Psoas muscle (tissue), 8 donors: ENCODE measurements around the gene EHD1. TPM values are rescaled to one million over a fixed set of nuclear protein-coding genes. Genes with fewer than 3 reads are reported as not detected.
"Not testable (repeated sequence)": the region's sequence is repeated elsewhere in the genome, so short reads cannot be mapped to it uniquely, and the experiment has no call there.

Experiments
- ATAC-seq, 4 donors: fragments of 200-7000 bp; cut with Tn5 transposase; one replicate each; pipeline ENCODE4 v1.9.1; 2020; ENCODE audit warnings: moderate library complexity in 3 of 4, mild to moderate bottlenecking in 2 of 4
- DNase-seq, 2 donors: peaks; one replicate each; pipeline ENCODE4 v3.0.0-alpha.2; 2020
- H3K27ac ChIP-seq: fragments of 200-600 bp; one replicate; pipeline ENCODE4 v1.8.0; 2022
- H3K27me3 ChIP-seq, 3 donors: fragments of 200-600 bp in 1 of 3; one replicate each; pipeline versions ENCODE4 v1.6.1 to v1.8.0; 2013 to 2022; ENCODE audit warnings: low read length in 2 of 3, mild to moderate bottlenecking in 2 of 3, moderate library complexity in 1 of 3; ENCODE audit not compliant: insufficient read depth in 3 of 3
- H3K36me3 ChIP-seq, 2 donors: fragments of 200-600 bp in 1 of 2; one replicate each; pipeline versions ENCODE4 v1.6.1 to v1.8.0; 2013 to 2022; ENCODE audit warnings: low read depth in 1 of 2, mild to moderate bottlenecking in 1 of 2, moderate library complexity in 1 of 2; ENCODE audit not compliant: insufficient read depth in 1 of 2
- H3K4me1 ChIP-seq: fragments of 200-600 bp; one replicate; pipeline ENCODE4 v1.8.0; 2022
- H3K4me3 ChIP-seq: fragments of 200-600 bp; one replicate; pipeline ENCODE4 v1.8.0; 2022; ENCODE audit warnings: mild to moderate bottlenecking
- H3K9me3 ChIP-seq: fragments of 200-600 bp; one replicate; pipeline ENCODE4 v1.8.0; 2022
- WGBS, 3 donors: extraction: QIAGEN DNeasy Blood & Tissue Kit; methylation state at CpG; one replicate each; pipeline versions ENCODE4 v1.1.6 to v1.1.7; 2013; 5-methylcytosine and 5-hydroxymethylcytosine counted together
- intact Hi-C, 2 donors: fragments of 100-400 bp; cut with DNase I; formaldehyde crosslinking; loops; one replicate each; pipeline versions ENCODE4 v1.11.0 to v1.14.2; 2022
- polyA plus RNA-seq, 3 donors: library from polyadenylated mRNA; stranded (reverse); fragments of 200-250 nt; gene quantifications; one replicate each; pipeline ENCODE4 v1.2.3, GENCODE V29; 2013
- total RNA-seq, 4 donors: library from RNA; stranded (reverse); fragmentation: NEBNext Ultra II Directional in 2 of 4; extraction: Animal tissue kit (Norgen Biotek cat#: 25700) in 2 of 4; gene quantifications; one replicate each; pipeline versions ENCODE4 v1.2.1 to v1.2.4, GENCODE V29; 2021 to 2023
- TF ChIP-seq, protein P1 (sequence below): fragments of 200-600 bp; IDR thresholded peaks from one replicate; pipeline ENCODE4 v1.8.0; 2022; ENCODE audit warnings: antibody characterized with exemption
- donor health status: healthy with polysubstance abuse.
- donor health status: DM: no; HTN: no; CAD: no; lungs with moderate emphysema.
- donor health status: Bipolar disorder and iron deficiency.
- donor health status: healthy.
- donor health status: DM: yes; HTN: yes; CAD: no.
- donor health status: DM: no; HTN: no; CAD: no.
- donor health status: DM: no; HTN: no; CAD: no.
- donor health status: DM: yes; HTN: yes; CAD: no.

EHD1 gene
- total and polyA plus RNA-seq, 7 donors = 23.5 to 174 (median 58.8) TPM

- no peaks in the 10 kb centered on the region for H3K27me3 ChIP-seq
- H3K36me3 ChIP-seq = no peaks in the 10 kb centered on the region
- H3K9me3 ChIP-seq = no peaks in the 10 kb centered on the region
- intact Hi-C loops = no loop called here
- ATAC-seq (peak; percentile 64 to 95 (median 91)), DNase-seq (peak in 1 of 2 donors; percentile 70)
- TF ChIP-seq, protein P1, sequence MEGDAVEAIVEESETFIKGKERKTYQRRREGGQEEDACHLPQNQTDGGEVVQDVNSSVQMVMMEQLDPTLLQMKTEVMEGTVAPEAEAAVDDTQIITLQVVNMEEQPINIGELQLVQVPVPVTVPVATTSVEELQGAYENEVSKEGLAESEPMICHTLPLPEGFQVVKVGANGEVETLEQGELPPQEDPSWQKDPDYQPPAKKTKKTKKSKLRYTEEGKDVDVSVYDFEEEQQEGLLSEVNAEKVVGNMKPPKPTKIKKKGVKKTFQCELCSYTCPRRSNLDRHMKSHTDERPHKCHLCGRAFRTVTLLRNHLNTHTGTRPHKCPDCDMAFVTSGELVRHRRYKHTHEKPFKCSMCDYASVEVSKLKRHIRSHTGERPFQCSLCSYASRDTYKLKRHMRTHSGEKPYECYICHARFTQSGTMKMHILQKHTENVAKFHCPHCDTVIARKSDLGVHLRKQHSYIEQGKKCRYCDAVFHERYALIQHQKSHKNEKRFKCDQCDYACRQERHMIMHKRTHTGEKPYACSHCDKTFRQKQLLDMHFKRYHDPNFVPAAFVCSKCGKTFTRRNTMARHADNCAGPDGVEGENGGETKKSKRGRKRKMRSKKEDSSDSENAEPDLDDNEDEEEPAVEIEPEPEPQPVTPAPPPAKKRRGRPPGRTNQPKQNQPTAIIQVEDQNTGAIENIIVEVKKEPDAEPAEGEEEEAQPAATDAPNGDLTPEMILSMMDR = no peak
- H3K4me3 ChIP-seq = peak overlapping the region; percentile 38
- H3K4me1 ChIP-seq = no peaks in the 10 kb centered on the region
- WGBS, 3 donors = 54 to 62% (median 54%) methylated on average over 51 to 52 of the region's 52 CpGs
- H3K27ac ChIP-seq = no peak overlapping the region
Measured at GRCh38 chr11:64826578-64827450, 51.6 kb downstream of the EHD1 start.

DNA sequence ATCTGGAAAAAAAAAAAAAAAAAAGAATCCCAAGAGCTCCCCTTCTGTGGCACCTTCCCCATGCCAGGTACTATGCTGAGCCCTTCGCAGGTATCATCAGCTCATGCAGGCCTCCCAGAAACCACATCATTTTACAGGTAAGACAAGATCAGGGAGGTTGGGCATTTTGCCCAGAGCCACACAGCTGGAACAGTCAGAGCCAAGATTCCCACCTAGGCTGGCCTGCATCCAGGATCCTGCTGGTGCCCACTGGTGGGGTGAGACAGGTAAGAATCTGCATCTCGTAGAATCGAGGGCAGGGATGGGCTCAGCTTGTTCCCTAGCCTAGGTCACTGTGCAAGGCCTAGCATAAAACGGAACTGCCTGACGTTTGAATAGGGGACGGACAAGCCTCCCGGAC, 52.4 kb downstream of the EHD1 start:
- Histone ChIP-seq H3K9me3 (no peaks in the 10 kb centered on the region), H3K4me3 (no peak overlapping the region), H3K27ac (no peak overlapping the region), H3K27me3 (no peaks in the 10 kb centered on the region), H3K4me1 (no peaks in the 10 kb centered on the region), H3K36me3 (no peaks in the 10 kb centered on the region)
- TF ChIP-seq, protein P1 = no peak
- ATAC-seq (no peak), DNase-seq (no peak)
- intact Hi-C loops = no loop called here
- 86 to 96% (median 93%) methylated on average over 7 of the region's 7 CpGs for WGBS, 3 donors

GRCh38 chr11:64823568-64824119, 54.8 kb downstream of the EHD1 start:
- Histone ChIP-seq H3K36me3 (no peaks in the 10 kb centered on the region), H3K27ac (no peak overlapping the region), H3K9me3 (no peaks in the 10 kb centered on the region), H3K27me3 (no peaks in the 10 kb centered on the region), H3K4me1 (no peaks in the 10 kb centered on the region), H3K4me3 (no peak overlapping the region)
- intact Hi-C loops = no loop called here
- TF ChIP-seq, protein P1 = no peak
- WGBS, 3 donors = 62 to 69% (median 64%) methylated on average over 11 of the region's 11 CpGs
- DNase-seq = no peak
- no peak for ATAC-seq

- 76 to 85% (median 83%) methylated on average over 3 of the region's 3 CpGs for WGBS, 3 donors
- Histone ChIP-seq H3K4me3 (no peak overlapping the region), H3K36me3 (no peaks in the 10 kb centered on the region), H3K4me1 (no peaks in the 10 kb centered on the region), H3K27ac (no peak overlapping the region), H3K27me3 (no peaks in the 10 kb centered on the region), H3K9me3 (no peaks in the 10 kb centered on the region)
- TF ChIP-seq, protein P1 = no peak
- intact Hi-C loops = no loop called here
- ATAC-seq = no peak
- no peak for DNase-seq
Measured at GRCh38 chr11:64817476-64817875, 60.9 kb downstream of the EHD1 start.

GRCh38 chr11:64815433-64815832, 63.0 kb downstream of the EHD1 start:
- 81 to 92% (median 87%) methylated on average over 5 of the region's 5 CpGs for WGBS, 3 donors

More at GRCh38 chr11:64815433-64815832, 63.0 kb downstream of the EHD1 start:
- intact Hi-C loops, ATAC-seq, DNase-seq, H3K36me3 ChIP-seq, H3K27ac ChIP-seq, H3K4me3 ChIP-seq, H3K4me1 ChIP-seq, H3K27me3 ChIP-seq, H3K9me3 ChIP-seq: not testable (repeated sequence)
